Lower lobe of right lung (tissue), 2 donors: ENCODE measurements around the gene WDR76. TPM values are rescaled to one million over a fixed set of nuclear protein-coding genes. Genes with fewer than 3 reads are reported as not detected.
A peak's percentile ranks its signal among the peaks of the same experiment; 100 is the strongest.
"Not testable (repeated sequence)": the region's sequence is repeated elsewhere in the genome, so short reads cannot be mapped to it uniquely, and the experiment has no call there.

ENCODE experiments used
- ATAC-seq, 2 donors: fragments of 200-7000 bp; cut with Tn5 transposase; one replicate each; pipeline ENCODE4 v1.9.1; 2020 to 2022; ENCODE audit warnings: mild to moderate bottlenecking in 2 of 2, moderate library complexity in 2 of 2
- DNase-seq: peaks from one replicate; pipeline ENCODE4 v3.0.0-alpha.2; 2020
- H3K27ac ChIP-seq: fragments of 200-600 bp; one replicate; pipeline ENCODE4 v1.8.0; 2022
- H3K27me3 ChIP-seq: fragments of 200-600 bp; one replicate; pipeline ENCODE4 v1.8.0; 2022; ENCODE audit warnings: low read depth
- H3K36me3 ChIP-seq: fragments of 200-600 bp; one replicate; pipeline ENCODE4 v1.8.0; 2022; ENCODE audit warnings: mild to moderate bottlenecking
- H3K4me1 ChIP-seq: fragments of 200-600 bp; one replicate; pipeline ENCODE4 v1.8.0; 2022
- H3K4me3 ChIP-seq: fragments of 200-600 bp; one replicate; pipeline ENCODE4 v1.8.0; 2022; ENCODE audit warnings: mild to moderate bottlenecking
- H3K9me3 ChIP-seq: fragments of 200-600 bp; one replicate; pipeline ENCODE4 v1.8.0; 2022
- intact Hi-C: fragments of 100-400 bp; cut with DNase I; formaldehyde crosslinking; loops from one replicate; pipeline ENCODE4 v1.11.0; 2022
- total RNA-seq: library from RNA; stranded (reverse); fragmentation: NEBNext Ultra II Directional; extraction: Animal tissue kit (Norgen Biotek cat#: 25700); gene quantifications from one replicate; pipeline ENCODE4 v1.2.1, GENCODE V29; 2021
- TF ChIP-seq, protein P1 (sequence below): fragments of 200-600 bp; IDR thresholded peaks from one replicate; pipeline ENCODE4 v1.8.0; 2022; ENCODE audit warnings: antibody characterized with exemption, mild to moderate bottlenecking
- donor health status: DM: no; HTN: yes; CAD: no; lungs with severe emphysema.

Gene WDR76
- total RNA-seq, 1 donor from 2014 or later = 5.7 TPM

DNA sequence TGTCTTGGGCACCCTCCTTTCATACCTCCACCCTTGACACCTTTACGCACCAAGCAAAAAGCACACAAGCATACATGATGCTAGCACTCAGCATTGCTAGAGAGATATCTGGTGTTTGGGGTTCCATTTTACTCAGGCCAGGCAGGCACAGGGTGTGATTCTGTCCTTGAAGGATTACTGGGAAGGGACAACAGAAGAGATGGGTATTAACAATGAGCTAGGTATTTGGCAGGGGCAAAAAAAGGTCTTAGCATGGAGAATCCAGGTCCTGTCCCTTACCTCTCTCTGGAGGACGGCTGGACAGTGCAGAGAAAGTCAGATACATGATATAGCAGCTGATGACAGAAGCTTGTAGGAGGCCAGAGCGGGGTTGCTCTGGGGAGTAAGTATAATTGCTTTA, 30.2 kb upstream of the WDR76 start:
- intact Hi-C loops = no loop called here
- ATAC-seq = no peak
- H3K9me3 ChIP-seq = no peaks in the 10 kb centered on the region
- DNase-seq = no peak
- peaks cover 54% of the 10 kb centered on the region for H3K36me3 ChIP-seq
- H3K27ac ChIP-seq = no peak overlapping the region
- TF ChIP-seq, protein P1, sequence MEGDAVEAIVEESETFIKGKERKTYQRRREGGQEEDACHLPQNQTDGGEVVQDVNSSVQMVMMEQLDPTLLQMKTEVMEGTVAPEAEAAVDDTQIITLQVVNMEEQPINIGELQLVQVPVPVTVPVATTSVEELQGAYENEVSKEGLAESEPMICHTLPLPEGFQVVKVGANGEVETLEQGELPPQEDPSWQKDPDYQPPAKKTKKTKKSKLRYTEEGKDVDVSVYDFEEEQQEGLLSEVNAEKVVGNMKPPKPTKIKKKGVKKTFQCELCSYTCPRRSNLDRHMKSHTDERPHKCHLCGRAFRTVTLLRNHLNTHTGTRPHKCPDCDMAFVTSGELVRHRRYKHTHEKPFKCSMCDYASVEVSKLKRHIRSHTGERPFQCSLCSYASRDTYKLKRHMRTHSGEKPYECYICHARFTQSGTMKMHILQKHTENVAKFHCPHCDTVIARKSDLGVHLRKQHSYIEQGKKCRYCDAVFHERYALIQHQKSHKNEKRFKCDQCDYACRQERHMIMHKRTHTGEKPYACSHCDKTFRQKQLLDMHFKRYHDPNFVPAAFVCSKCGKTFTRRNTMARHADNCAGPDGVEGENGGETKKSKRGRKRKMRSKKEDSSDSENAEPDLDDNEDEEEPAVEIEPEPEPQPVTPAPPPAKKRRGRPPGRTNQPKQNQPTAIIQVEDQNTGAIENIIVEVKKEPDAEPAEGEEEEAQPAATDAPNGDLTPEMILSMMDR = no peak
- H3K4me1 ChIP-seq = peaks cover 67% of the 10 kb centered on the region
- no peaks in the 10 kb centered on the region for H3K27me3 ChIP-seq
- no peak overlapping the region for H3K4me3 ChIP-seq

DNA sequence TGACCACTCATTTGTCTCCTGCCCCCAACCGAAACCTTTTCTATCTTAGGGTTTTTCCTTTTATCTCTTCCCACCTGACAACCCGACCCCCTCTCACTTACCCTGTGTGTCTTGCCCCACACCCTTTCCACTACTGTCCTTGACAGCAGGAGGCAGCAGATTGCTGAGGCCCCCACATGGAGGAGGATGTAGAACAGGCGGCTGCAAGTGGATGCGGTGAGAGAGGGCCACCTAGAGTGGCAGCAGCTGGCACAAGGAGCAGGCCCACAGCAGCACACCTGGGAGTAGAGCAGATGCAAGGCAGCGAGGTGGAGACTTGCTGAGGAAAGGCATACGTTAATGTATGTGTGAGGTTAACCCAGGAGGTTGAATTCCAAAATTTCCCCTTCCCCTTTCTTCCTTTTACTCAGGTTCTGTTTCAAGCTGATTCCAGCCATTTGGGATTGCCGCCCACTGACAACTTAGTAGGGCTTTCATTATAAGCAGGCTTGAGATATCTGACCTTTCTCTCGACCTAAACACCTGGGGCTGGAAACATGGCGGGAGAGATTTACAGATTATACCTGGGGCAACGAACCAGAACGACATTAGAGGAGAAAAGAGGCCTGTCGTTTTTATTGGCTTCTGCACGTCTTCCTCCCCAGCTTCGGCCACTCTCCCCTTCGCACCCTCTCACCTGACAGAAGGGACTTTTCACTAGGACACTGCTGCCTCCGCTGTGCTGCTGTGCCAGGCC, 27.4 kb upstream of the WDR76 start:
- TF ChIP-seq, protein P1 = no peak
- no peaks in the 10 kb centered on the region for H3K9me3 ChIP-seq
- no peak overlapping the region for H3K4me3 ChIP-seq
- H3K36me3 ChIP-seq = peaks cover 71% of the 10 kb centered on the region
- H3K4me1 ChIP-seq = peaks cover 53% of the 10 kb centered on the region
- intact Hi-C loops = no loop called here
- peak in 1 of 2 donors; percentile 4 for ATAC-seq
- H3K27ac ChIP-seq = peak overlapping the region; percentile 90
- no peak for DNase-seq
- no peaks in the 10 kb centered on the region for H3K27me3 ChIP-seq

DNA sequence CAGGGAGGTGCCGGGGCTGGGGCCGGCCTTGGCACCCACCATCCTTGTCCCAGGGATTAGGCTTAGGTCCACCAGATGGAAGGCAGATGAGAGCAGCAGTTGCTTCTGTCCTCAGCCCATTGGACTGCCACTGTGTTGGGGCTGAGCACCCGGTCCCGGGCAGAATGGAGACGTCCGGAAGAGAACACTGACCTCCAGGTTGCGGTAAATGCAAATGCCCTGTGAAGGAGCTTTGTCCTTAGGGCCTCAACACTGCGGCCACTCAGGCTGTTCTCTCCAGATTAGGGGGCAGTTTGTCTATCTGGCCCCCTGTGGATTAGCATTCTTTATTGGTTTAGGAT, 26.9 kb upstream of the WDR76 start, which contains the start of gene SERINC4:
Gene SERINC4 (minus strand): TSS at position 276 of the 341 bp plus-strand sequence. CDS start 234 bp downstream, at position 42.
- H3K27ac ChIP-seq = peak within 1 kb of the TSS; percentile 90
- intact Hi-C loops = no loop called here
- no peaks in the 10 kb centered on the region for H3K9me3 ChIP-seq
- H3K36me3 ChIP-seq = peaks cover 71% of the 10 kb centered on the region
- H3K27me3 ChIP-seq = no peaks in the 10 kb centered on the region
- DNase-seq = no peak
- ATAC-seq = peak; percentile 2 to 5
- H3K4me1 ChIP-seq = peaks cover 47% of the 10 kb centered on the region
- TF ChIP-seq, protein P1 = no peak
- H3K4me3 ChIP-seq = peak within 1 kb of the TSS; percentile 95

DNA sequence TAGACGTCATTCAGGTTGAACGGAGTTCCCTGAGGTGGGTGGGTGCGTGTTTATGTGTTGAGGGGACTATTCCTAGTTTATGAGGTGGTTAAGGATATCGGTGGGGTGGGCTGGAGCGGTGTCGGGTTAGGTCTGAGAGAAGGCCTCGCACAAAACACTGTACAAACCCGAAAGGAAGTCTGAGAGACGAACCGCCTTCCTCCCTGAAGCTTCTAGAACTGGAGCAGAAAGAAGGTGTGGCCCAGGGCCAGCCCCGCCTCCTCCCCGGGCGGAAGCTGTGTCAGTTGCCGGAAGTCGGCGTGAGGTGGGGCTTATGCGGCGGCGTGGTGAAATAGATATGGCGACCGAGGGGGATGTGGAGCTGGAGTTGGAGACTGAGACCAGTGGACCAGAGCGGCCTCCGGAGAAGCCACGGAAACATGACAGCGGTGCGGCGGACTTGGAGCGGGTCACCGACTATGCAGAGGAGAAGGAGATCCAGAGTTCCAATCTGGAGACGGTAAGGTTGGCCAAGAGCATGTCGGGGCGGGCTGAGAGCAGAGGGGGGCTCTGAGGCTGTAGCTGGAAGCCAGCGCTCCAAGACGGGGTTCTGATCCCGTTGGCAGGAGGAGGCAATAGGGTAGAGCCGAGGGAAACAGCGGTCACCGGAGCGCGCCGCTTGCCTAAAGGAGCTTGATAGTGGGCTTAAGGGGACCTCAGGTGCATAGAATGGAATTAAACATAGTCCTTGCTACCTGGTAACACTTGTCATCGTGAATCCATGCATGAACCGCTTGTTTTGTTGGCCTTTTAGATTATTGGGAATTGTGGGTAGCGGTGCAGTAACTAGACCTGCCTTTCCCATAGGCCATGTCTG, 26.3 kb upstream of the WDR76 start, which contains the start of gene HYPK:
Gene HYPK (plus strand): TSS at position 314 of the 856 bp plus-strand sequence. CDS start 24 bp downstream, at position 338.
- TF ChIP-seq, protein P1 = no peak
- DNase-seq = peak; percentile 95
- H3K27me3 ChIP-seq = no peaks in the 10 kb centered on the region
- intact Hi-C loops = no loop called here
- no peaks in the 10 kb centered on the region for H3K9me3 ChIP-seq
- peak; percentile 96 for ATAC-seq
- H3K4me1 ChIP-seq = peaks cover 41% of the 10 kb centered on the region
- H3K36me3 ChIP-seq = peaks cover 71% of the 10 kb centered on the region
- H3K27ac ChIP-seq = peak within 1 kb of the TSS; percentile 90
- peak within 1 kb of the TSS; percentile 95 for H3K4me3 ChIP-seq

DNA sequence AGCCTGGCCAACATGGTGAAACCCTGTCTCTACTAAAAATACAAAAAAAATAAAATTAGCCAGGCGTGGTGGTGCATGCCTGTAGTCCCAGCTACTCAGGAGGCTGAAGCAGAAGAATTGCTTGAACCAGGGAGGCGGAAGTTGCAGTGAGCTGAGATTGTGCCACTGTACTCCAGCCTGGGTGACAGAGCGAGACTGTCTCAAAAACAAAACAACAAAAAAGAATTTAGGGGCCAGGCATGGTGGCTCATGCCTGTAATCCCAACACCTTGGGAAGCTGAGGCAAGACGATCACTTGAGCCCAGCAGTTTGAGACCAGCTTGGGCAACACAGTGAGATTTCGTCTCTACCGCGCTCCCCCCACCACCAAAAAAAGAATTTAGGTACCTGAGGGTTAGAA, 24.1 kb upstream of the WDR76 start:
- intact Hi-C loops, ATAC-seq, DNase-seq, H3K4me3 ChIP-seq, H3K27ac ChIP-seq, H3K9me3 ChIP-seq, H3K27me3 ChIP-seq: not testable (repeated sequence)
- H3K36me3 ChIP-seq = peaks cover 73% of the 10 kb centered on the region
- H3K4me1 ChIP-seq = peaks cover 29% of the 10 kb centered on the region
